ENCODE results near the gene CSMD2.

CSMD2 gene

GRCh38 chr1:33844166-33844565, 320.9 kb downstream of the CSMD2 start:
- no peak for DNase-seq

- DNase-seq, result no peak
Observed at GRCh38 chr1:33842348-33842747, 322.7 kb downstream of the CSMD2 start.

GRCh38 chr1:33841494-33841893, 323.5 kb downstream of the CSMD2 start:
- no peak for DNase-seq

GRCh38 chr1:33837635-33838034, 327.4 kb downstream of the CSMD2 start:
- no peak for DNase-seq

GRCh38 chr1:33836911-33837310, 328.1 kb downstream of the CSMD2 start:
- no peak for DNase-seq

GRCh38 chr1:33828654-33829053, 336.4 kb downstream of the CSMD2 start:
- DNase-seq, result no peak

GRCh38 chr1:33828059-33828458, 337.0 kb downstream of the CSMD2 start:
- no peak for DNase-seq

DNA sequence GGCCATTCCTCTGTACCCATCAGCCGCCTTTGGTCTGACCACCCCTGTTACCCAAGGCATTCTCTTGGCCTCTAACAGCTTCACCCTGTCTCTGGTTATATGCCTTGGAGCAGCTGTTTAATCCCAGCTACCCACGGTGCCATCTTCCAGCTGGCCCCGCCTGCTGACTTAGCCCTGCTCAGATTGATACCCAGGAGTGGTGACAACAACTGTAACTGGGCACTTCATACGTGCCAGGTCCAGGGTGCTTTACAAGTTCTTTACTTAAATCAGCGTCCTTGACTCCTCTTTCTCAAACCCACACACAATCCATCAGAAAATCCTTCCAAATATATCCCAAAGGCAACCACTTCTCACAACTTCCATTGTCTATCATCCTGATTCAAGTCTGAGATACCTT, 338.3 kb downstream of the CSMD2 start:
- DNase-seq, result no peak

- no peak for DNase-seq
Observed at GRCh38 chr1:33826311-33826710, 338.7 kb downstream of the CSMD2 start.

- DNase-seq, result no peak
Observed at GRCh38 chr1:33825506-33825905, 339.5 kb downstream of the CSMD2 start.

GRCh38 chr1:33824971-33825370, 340.1 kb downstream of the CSMD2 start:
- DNase-seq, result no peak

DNA sequence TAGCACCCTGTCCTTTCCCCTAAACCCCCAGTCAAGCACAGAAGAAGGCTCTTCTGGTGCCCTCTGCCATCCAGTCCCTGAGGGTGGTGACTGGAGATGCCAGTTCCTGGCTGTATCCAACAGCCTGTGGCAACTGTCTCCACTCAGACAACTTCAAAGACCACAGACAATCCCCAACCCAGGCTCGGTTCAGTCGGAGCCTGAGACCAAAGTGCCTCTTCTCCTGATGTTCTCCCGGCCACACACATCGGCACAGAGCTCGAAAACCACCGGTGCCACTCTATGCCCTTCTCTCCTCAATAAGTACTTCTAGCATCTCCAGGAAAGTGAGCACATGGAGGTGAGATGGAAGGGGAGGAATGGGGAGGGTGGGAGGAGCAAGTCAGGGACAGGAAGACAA, 340.7 kb downstream of the CSMD2 start:
- DNase-seq, result no peak

DNA sequence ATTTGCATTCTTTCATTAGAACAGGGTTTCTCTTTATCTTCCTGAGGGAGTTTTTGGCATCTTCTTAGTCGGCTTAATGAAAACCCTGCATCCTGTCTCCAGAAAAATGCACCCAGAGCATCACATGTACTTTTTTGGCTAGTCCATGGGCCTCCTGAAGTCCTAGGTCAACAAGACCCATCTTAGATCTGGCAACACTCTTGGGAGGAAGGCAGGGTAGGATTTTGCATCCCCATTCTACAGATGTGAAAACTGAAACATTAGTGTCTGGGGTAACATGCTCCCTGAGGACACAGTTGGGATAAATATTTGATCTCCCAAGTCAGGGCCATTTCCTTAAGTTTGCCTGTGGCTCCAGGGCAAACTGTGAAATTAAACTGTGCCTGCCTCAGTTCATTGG, 341.2 kb downstream of the CSMD2 start:
- DNase-seq, result no peak

DNA sequence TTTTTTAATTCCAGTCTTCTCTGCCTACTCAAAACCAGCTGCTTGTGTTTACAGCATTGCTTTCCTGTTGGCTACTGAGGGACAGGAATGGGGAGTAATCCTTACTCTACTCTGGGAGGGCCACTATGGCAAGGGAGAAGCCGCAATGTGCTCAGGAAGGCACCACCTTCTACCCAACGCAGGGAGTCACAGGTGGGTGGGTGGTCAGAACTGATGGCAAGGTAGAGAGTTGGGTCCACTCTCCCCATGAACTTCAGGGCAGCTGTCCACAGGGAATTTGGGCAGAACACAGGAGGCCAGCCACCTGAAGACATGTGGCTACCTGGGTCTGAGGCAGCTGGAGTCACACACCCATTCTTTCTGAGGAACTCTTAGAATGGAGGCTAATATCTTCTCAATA, 341.6 kb downstream of the CSMD2 start:
- no peak for DNase-seq

DNA sequence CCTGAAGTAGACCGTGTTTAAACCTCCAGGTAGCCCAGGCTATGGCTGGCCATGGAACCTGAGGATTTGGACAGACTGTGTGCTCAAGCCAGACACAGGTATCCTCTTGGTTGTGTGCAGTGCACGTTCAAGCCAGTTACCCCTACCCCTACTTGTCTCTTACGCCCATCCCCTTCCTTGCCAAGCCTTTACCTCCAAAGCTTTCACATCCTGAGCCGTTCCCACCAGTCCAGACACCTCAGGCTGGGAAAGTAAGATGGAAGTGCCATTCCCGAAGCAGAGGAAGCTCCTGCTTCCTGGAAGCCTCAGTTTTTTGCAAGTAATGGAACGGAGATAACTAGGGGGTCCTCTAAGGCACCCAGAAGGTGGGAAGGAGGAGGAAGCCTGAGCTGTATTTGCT, 342.6 kb downstream of the CSMD2 start:
- DNase-seq, result no peak

GRCh38 chr1:33821291-33821690, 343.7 kb downstream of the CSMD2 start:
- DNase-seq, result no peak

GRCh38 chr1:33820804-33821203, 344.2 kb downstream of the CSMD2 start:
- no peak for DNase-seq

DNA sequence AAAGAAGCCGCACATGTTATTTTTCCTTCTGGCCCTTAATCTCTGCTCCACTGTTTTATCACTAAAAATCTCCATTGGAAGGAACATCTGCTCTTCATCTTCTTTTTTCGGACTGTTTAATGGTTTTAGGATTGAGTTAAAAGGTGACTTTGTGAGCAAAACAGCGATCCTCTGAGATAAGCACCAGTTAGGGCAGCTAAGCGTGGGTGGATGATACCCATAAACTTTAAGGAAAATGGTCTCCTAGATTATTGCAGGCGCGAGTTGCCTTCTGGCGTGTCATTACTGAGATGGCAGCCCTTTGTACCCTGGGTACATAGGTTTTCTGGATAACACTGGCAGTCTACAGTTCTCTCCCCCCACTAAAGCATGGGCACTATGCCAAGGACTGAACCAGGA, 345.1 kb downstream of the CSMD2 start:
- no peak for DNase-seq

- DNase-seq, result no peak
Observed at GRCh38 chr1:33819290-33819912, 345.6 kb downstream of the CSMD2 start.

DNA sequence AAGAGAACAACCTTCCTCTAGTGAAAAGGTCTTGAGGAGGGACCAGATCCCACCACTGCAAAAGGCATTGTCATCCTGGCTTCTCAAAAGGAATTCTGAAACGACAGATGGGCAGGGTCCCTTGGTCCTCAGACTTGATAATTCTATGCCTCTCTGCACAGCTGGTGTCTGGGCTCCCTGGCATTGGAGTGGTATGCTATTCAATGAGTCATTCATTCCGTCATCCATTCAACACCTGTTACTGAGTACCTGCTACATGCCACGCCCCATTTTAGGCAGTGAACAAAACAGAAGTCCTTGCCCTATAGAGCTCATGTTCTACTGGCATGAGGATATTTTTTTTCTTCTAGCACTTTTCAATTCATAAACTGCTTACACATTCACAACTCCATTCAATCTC, 347.0 kb downstream of the CSMD2 start:
- no peak for DNase-seq

DNA sequence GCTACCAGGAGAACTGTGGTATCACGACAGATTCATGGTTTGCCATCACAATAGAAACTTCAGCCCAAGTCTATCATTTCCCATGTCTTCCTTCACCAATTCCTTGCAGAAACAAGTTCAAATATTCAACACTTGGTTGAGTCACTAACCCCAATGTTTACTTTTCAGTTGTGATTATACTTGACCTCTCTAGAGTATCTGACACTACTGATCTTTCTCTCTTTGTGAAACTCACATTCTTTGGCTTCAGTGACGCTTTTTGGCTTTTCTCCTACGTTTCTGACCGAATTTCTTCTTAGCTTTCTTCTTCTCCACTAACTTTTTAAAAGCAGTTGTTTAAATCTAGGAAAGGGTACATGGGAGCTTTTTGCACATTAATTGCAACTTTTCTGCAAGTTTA, 350.0 kb downstream of the CSMD2 start:
- DNase-seq, result no peak

DNA sequence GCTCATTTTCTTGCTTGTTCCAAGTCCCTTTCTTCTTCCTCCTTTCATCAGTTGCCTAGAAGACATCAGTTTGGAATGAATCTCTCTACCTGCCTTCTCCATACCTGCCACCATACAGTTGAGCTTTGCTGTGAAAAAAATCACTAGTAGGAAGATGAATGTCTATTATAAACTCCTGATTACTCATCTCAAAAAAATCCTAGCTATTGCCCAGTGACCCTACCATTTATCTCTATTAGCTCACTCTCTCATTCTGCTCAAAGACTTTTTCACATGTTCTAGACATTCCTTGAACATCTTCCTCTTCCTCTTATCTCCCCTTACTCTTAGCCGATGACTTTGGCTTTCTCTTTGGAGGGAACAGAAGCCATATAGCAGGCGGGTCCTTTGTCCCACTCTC, 350.9 kb downstream of the CSMD2 start:
- no peak for DNase-seq

DNA sequence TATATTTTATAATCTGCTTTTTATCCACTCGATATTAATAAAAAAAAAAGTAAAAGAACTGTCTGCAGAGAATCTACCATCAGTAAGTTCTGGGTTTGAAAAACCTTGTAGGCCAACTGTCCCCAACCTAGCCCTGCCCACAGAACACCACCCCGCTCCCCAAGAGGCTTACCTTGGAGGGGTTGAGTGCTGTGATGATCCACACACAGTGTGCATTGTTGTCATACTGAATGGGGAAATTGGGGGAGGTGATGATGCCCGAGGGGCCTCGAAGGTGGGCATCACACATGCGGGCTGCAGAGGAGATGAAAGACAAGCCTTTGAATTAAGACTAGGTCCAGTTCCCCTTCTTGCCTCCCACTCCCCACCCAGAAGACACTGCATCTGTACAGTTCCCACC, 354.5 kb downstream of the CSMD2 start:
- DNase-seq, result no peak

GRCh38 chr1:33805988-33806387, 359.0 kb downstream of the CSMD2 start:
- no peak for DNase-seq

DNA sequence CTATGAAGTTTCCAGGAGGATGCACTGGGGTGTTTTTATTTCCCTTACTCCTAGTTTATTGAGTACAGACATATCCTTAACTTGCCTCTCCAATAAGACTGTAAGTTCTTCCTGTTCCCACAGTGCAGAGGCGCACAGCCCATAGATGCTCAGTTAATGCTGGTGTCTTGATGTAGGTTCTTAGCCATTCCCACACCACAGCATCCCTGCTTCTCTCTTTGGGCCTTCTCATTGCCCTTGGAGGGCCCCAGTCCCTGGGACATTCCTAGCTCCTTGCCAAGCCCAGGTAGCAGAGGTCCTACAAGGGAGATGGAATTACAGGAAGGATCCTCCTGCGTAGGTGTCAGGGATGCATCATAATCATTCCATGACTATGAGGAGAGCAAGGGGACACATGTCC, 362.8 kb downstream of the CSMD2 start:
- DNase-seq, result no peak

DNA sequence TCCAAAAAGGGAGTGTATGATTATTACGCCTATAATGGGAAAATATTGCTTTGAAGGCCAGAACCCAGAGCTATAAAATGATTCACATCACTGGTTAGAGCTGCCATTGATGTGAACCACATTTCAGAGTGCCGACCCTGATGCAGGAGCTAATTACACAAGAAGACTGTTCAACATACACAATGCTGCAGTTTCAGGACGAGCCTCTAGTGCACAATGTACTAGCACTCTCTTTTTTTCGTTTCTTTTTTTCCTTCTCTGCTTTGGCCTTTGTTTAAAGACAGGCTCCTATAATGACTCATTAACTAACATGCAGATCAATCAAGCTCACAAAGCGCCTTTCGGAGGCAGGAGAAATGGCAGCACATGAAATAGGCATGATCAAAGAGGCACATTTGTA, 367.2 kb downstream of the CSMD2 start:
- no peak for DNase-seq

All from activated effector memory CD4-positive, alpha-beta T cell treated with anti-CD3 and anti-CD28 coated beads, Interleukin-2, amount 50 U/mL, for 16 hours (primary cell).